Measurements from ENCODE around the gene CACNA1G. TPM values are rescaled to one million over a fixed set of nuclear protein-coding genes. Genes with fewer than 3 reads are reported as not detected.

CACNA1G gene
- polyA plus RNA-seq, 1 donor from 2014 or later = 10.9 TPM

- no peaks in the 10 kb centered on the region for H3K36me3 ChIP-seq (ENCODE audit: insufficient read depth, low read length)
- H2AFZ ChIP-seq (ENCODE audit: low read depth, low read length) = no peak overlapping the region
- no peak overlapping the region for H3K9ac ChIP-seq (ENCODE audit: low read length)
- H3K9me2 ChIP-seq (ENCODE audit: insufficient read depth, low read length) = no peaks in the 10 kb centered on the region
- H4K20me1 ChIP-seq (ENCODE audit: insufficient read depth) = no peaks in the 10 kb centered on the region
- TF ChIP-seq RAD21 (conservative IDR thresholded peaks at IDR 0.05) (no peak), REST (IDR thresholded peaks at IDR 0.05; ENCODE audit: borderline replicate concordance) (no peak), SMC3 (conservative IDR thresholded peaks at IDR 0.05; ENCODE audit: poor library complexity) (no peak), TAF1 (IDR thresholded peaks at IDR 0.05; ENCODE audit: low read depth) (no peak), POLR2AphosphoS5 (IDR thresholded peaks at IDR 0.05) (no peak), EP300 (conservative IDR thresholded peaks at IDR 0.05; ENCODE audit: poor library complexity, severe bottlenecking) (no peak), EZH2 (IDR thresholded peaks at IDR 0.05; ENCODE audit: borderline replicate concordance, insufficient read depth, low read length, poor library complexity, severe bottlenecking) (no peak), MXI1 (conservative IDR thresholded peaks at IDR 0.05; ENCODE audit: poor library complexity, severe bottlenecking) (no peak)
- TF ChIP-seq, protein P1, sequence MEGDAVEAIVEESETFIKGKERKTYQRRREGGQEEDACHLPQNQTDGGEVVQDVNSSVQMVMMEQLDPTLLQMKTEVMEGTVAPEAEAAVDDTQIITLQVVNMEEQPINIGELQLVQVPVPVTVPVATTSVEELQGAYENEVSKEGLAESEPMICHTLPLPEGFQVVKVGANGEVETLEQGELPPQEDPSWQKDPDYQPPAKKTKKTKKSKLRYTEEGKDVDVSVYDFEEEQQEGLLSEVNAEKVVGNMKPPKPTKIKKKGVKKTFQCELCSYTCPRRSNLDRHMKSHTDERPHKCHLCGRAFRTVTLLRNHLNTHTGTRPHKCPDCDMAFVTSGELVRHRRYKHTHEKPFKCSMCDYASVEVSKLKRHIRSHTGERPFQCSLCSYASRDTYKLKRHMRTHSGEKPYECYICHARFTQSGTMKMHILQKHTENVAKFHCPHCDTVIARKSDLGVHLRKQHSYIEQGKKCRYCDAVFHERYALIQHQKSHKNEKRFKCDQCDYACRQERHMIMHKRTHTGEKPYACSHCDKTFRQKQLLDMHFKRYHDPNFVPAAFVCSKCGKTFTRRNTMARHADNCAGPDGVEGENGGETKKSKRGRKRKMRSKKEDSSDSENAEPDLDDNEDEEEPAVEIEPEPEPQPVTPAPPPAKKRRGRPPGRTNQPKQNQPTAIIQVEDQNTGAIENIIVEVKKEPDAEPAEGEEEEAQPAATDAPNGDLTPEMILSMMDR (IDR thresholded peaks at IDR 0.05; ENCODE audit: poor library complexity, severe bottlenecking) = no peak
- H3F3A ChIP-seq (ENCODE audit: insufficient read depth, low read length, poor library complexity, severe bottlenecking) = no peaks in the 10 kb centered on the region
- H3K27ac ChIP-seq (ENCODE audit: low read length) = no peak overlapping the region
- no peaks in the 10 kb centered on the region for H3K79me2 ChIP-seq (replicated peaks; ENCODE audit: insufficient read depth, low read length)
- no peak overlapping the region for H3K4me2 ChIP-seq (ENCODE audit: low read length)
- H3K9me3 ChIP-seq (ENCODE audit: low read length) = no peaks in the 10 kb centered on the region
- no peak overlapping the region for H3K4me3 ChIP-seq (ENCODE audit: low read length)
- H3K27me3 ChIP-seq (ENCODE audit: insufficient read depth, low read depth, low read length) = no peaks in the 10 kb centered on the region
These were observed 41.2 kb upstream of the CACNA1G start for GRCh38 chr17:50519141-50519834.

DNA sequence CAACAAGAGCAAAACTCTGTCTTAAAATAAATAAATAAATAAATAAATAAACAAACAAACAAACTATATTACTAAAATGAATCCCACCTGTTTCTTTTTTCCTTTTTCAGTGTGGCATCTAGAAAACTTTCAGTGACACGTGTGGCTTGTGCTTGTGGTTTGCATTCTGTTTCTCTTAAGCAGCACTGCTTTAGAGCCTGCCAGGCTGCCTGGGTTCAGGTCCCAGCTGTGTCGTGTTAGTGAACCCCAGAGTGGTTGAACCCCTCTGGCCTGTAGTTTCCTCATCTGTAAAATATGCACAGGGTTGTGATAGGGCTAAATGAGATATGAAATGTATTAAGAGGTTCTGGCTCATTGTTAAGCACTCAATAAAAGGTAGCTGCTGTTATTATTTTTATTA, 40.0 kb upstream of the CACNA1G start:
- Histone ChIP-seq H3K4me3 (ENCODE audit: low read length) (no peak overlapping the region), H3K9me2 (ENCODE audit: insufficient read depth, low read length) (no peaks in the 10 kb centered on the region), H3K36me3 (ENCODE audit: insufficient read depth, low read length) (no peaks in the 10 kb centered on the region), H3F3A (ENCODE audit: insufficient read depth, low read length, poor library complexity, severe bottlenecking) (no peaks in the 10 kb centered on the region), H3K79me2 (replicated peaks; ENCODE audit: insufficient read depth, low read length) (no peaks in the 10 kb centered on the region), H3K4me2 (ENCODE audit: low read length) (no peak overlapping the region), H2AFZ (ENCODE audit: low read depth, low read length) (no peak overlapping the region), H3K9me3 (ENCODE audit: low read length) (no peaks in the 10 kb centered on the region), H4K20me1 (ENCODE audit: insufficient read depth) (no peaks in the 10 kb centered on the region), H3K27me3 (ENCODE audit: insufficient read depth, low read depth, low read length) (no peaks in the 10 kb centered on the region), H3K27ac (ENCODE audit: low read length) (no peak overlapping the region), H3K9ac (ENCODE audit: low read length) (no peak overlapping the region)
- no peak for TF ChIP-seq POLR2AphosphoS5 (IDR thresholded peaks at IDR 0.05)
- no peak for TF ChIP-seq EP300 (conservative IDR thresholded peaks at IDR 0.05; ENCODE audit: poor library complexity, severe bottlenecking)
- no peak for TF ChIP-seq EZH2 (IDR thresholded peaks at IDR 0.05; ENCODE audit: borderline replicate concordance, insufficient read depth, low read length, poor library complexity, severe bottlenecking)
- TF ChIP-seq, protein P1 (IDR thresholded peaks at IDR 0.05; ENCODE audit: poor library complexity, severe bottlenecking) = no peak
- no peak for TF ChIP-seq REST (IDR thresholded peaks at IDR 0.05; ENCODE audit: borderline replicate concordance)
- TF ChIP-seq TAF1 (IDR thresholded peaks at IDR 0.05; ENCODE audit: low read depth) = no peak
- no peak for TF ChIP-seq MXI1 (conservative IDR thresholded peaks at IDR 0.05; ENCODE audit: poor library complexity, severe bottlenecking)
- no peak for TF ChIP-seq SMC3 (conservative IDR thresholded peaks at IDR 0.05; ENCODE audit: poor library complexity)
- TF ChIP-seq RAD21 (conservative IDR thresholded peaks at IDR 0.05) = no peak

All from neural cell (in vitro differentiated cells).